ENCODE measurements around the gene NTSR1. TPM values are rescaled to one million over a fixed set of nuclear protein-coding genes. Genes with fewer than 3 reads are reported as not detected.

Gene NTSR1
- total and polyA plus RNA-seq, 2 of the 13 experiments (the other 11 are each of a cell fraction or from before 2014, with no cell fraction given), result 0.09 to 0.12 TPM

- no peak for TF ChIP-seq HNF1B (CRISPR knock-in tag; IDR thresholded peaks at IDR 0.05)
- no peak for TF ChIP-seq ZBTB25 (CRISPR knock-in tag; IDR thresholded peaks at IDR 0.05)
- 0 out of 2 replicates have a peak, but pooled peaks have one; percentile 20 for TF ChIP-seq FOXA1 (IDR thresholded peaks at IDR 0.05)
- no peak for TF ChIP-seq FOXA1 (CRISPR knock-in tag; IDR thresholded peaks at IDR 0.05)
- no peak for TF ChIP-seq ZNF484 (CRISPR knock-in tag; IDR thresholded peaks at IDR 0.05; ENCODE audit: borderline replicate concordance, low read depth)
- TF ChIP-seq FOXA3 (CRISPR knock-in tag; IDR thresholded peaks at IDR 0.05), result no peak
- TF ChIP-seq CSRNP1 (CRISPR knock-in tag; IDR thresholded peaks at IDR 0.05), result no peak
- TF ChIP-seq PCBP2 (optimal IDR thresholded peaks at IDR 0.05; ENCODE audit: low read depth, low read length, poor library complexity, severe bottlenecking), result peak; percentile 89
- TF ChIP-seq, protein P1, sequence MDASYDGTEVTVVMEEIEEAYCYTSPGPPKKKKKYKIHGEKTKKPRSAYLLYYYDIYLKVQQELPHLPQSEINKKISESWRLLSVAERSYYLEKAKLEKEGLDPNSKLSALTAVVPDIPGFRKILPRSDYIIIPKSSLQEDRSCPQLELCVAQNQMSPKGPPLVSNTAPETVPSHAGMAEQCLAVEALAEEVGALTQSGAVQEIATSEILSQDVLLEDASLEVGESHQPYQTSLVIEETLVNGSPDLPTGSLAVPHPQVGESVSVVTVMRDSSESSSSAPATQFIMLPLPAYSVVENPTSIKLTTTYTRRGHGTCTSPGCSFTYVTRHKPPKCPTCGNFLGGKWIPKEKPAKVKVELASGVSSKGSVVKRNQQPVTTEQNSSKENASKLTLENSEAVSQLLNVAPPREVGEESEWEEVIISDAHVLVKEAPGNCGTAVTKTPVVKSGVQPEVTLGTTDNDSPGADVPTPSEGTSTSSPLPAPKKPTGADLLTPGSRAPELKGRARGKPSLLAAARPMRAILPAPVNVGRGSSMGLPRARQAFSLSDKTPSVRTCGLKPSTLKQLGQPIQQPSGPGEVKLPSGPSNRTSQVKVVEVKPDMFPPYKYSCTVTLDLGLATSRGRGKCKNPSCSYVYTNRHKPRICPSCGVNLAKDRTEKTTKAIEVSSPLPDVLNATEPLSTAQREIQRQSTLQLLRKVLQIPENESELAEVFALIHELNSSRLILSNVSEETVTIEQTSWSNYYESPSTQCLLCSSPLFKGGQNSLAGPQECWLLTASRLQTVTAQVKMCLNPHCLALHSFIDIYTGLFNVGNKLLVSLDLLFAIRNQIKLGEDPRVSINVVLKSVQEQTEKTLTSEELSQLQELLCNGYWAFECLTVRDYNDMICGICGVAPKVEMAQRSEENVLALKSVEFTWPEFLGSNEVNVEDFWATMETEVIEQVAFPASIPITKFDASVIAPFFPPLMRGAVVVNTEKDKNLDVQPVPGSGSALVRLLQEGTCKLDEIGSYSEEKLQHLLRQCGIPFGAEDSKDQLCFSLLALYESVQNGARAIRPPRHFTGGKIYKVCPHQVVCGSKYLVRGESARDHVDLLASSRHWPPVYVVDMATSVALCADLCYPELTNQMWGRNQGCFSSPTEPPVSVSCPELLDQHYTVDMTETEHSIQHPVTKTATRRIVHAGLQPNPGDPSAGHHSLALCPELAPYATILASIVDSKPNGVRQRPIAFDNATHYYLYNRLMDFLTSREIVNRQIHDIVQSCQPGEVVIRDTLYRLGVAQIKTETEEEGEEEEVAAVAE (CRISPR knock-in tag; IDR thresholded peaks at IDR 0.05; ENCODE audit: borderline replicate concordance), result no peak
- TF ChIP-seq ZNF468 (CRISPR knock-in tag; IDR thresholded peaks at IDR 0.05), result no peak
- TF ChIP-seq NFIC (IDR thresholded peaks at IDR 0.05; ENCODE audit: low read length), result no peak
- TF ChIP-seq, protein P2, sequence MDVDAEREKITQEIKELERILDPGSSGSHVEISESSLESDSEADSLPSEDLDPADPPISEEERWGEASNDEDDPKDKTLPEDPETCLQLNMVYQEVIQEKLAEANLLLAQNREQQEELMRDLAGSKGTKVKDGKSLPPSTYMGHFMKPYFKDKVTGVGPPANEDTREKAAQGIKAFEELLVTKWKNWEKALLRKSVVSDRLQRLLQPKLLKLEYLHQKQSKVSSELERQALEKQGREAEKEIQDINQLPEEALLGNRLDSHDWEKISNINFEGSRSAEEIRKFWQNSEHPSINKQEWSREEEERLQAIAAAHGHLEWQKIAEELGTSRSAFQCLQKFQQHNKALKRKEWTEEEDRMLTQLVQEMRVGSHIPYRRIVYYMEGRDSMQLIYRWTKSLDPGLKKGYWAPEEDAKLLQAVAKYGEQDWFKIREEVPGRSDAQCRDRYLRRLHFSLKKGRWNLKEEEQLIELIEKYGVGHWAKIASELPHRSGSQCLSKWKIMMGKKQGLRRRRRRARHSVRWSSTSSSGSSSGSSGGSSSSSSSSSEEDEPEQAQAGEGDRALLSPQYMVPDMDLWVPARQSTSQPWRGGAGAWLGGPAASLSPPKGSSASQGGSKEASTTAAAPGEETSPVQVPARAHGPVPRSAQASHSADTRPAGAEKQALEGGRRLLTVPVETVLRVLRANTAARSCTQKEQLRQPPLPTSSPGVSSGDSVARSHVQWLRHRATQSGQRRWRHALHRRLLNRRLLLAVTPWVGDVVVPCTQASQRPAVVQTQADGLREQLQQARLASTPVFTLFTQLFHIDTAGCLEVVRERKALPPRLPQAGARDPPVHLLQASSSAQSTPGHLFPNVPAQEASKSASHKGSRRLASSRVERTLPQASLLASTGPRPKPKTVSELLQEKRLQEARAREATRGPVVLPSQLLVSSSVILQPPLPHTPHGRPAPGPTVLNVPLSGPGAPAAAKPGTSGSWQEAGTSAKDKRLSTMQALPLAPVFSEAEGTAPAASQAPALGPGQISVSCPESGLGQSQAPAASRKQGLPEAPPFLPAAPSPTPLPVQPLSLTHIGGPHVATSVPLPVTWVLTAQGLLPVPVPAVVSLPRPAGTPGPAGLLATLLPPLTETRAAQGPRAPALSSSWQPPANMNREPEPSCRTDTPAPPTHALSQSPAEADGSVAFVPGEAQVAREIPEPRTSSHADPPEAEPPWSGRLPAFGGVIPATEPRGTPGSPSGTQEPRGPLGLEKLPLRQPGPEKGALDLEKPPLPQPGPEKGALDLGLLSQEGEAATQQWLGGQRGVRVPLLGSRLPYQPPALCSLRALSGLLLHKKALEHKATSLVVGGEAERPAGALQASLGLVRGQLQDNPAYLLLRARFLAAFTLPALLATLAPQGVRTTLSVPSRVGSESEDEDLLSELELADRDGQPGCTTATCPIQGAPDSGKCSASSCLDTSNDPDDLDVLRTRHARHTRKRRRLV (CRISPR knock-in tag; IDR thresholded peaks at IDR 0.05), result no peak
- TF ChIP-seq ZNF496 (CRISPR knock-in tag; IDR thresholded peaks at IDR 0.05; ENCODE audit: insufficient replicate concordance), result no peak
- TF ChIP-seq HHEX (CRISPR knock-in tag; IDR thresholded peaks at IDR 0.05), result no peak
These were observed 68.3 kb downstream of the NTSR1 start (continued) for GRCh38 chr20:62776692-62777527.
